ENCODE data around the gene SPSB1.

SPSB1 gene

GRCh38 chr1:9413071-9413876 is 120.6 kb downstream of the SPSB1 start:
- TF ChIP-seq CTCF (conservative IDR thresholded peaks at IDR 0.05; ENCODE audit: low read depth, low read length): no peak
- no peaks in the 10 kb centered on the region for H4K20me1 ChIP-seq (ENCODE audit: insufficient read depth)
- peaks cover 73% of the 10 kb centered on the region for H3K4me1 ChIP-seq (ENCODE audit: low read depth, poor library complexity, severe bottlenecking)
- H3K79me2 ChIP-seq (ENCODE audit: insufficient read depth, low read depth): no peaks in the 10 kb centered on the region
- peak overlapping the region; percentile 30 for H2AFZ ChIP-seq (ENCODE audit: low read depth)
- peak overlapping the region; percentile 99 for H3K4me2 ChIP-seq
- peak overlapping the region; percentile 58; the same call in 1 of the 2 replicates for H3K9ac ChIP-seq
- H3K27ac ChIP-seq: peak overlapping the region; percentile 95
- no peaks in the 10 kb centered on the region for H3K36me3 ChIP-seq (ENCODE audit: insufficient read depth)
- H3K4me3 ChIP-seq (IDR thresholded peaks at IDR 0.05; ENCODE audit: insufficient read depth, low read depth, low read length): no peak overlapping the region
- no peaks in the 10 kb centered on the region for H3K27me3 ChIP-seq (ENCODE audit: insufficient read depth, low read depth)

- peak overlapping the region; percentile 58; the same call in 1 of the 2 replicates for H3K9ac ChIP-seq
- H3K27me3 ChIP-seq (ENCODE audit: insufficient read depth, low read depth): no peaks in the 10 kb centered on the region
- peak overlapping the region; percentile 95 for H3K27ac ChIP-seq
- H3K4me2 ChIP-seq: peak overlapping the region; percentile 99
- no peak for TF ChIP-seq CTCF (conservative IDR thresholded peaks at IDR 0.05; ENCODE audit: low read depth, low read length)
- no peak overlapping the region for H3K4me3 ChIP-seq (IDR thresholded peaks at IDR 0.05; ENCODE audit: insufficient read depth, low read depth, low read length)
- peaks cover 79% of the 10 kb centered on the region for H3K4me1 ChIP-seq (ENCODE audit: low read depth, poor library complexity, severe bottlenecking)
- no peaks in the 10 kb centered on the region for H3K36me3 ChIP-seq (ENCODE audit: insufficient read depth)
- no peak overlapping the region; the same call in 1 of the 2 replicates for H2AFZ ChIP-seq (ENCODE audit: low read depth)
- H4K20me1 ChIP-seq (ENCODE audit: insufficient read depth): no peaks in the 10 kb centered on the region
- no peaks in the 10 kb centered on the region for H3K79me2 ChIP-seq (ENCODE audit: insufficient read depth, low read depth)
Observed at GRCh38 chr1:9413877-9414213, 121.2 kb downstream of the SPSB1 start.

- TF ChIP-seq CTCF (conservative IDR thresholded peaks at IDR 0.05; ENCODE audit: low read depth, low read length): no peak
- H3K79me2 ChIP-seq (ENCODE audit: insufficient read depth, low read depth): no peaks in the 10 kb centered on the region
- no peak overlapping the region for H3K9ac ChIP-seq
- no peaks in the 10 kb centered on the region for H3K36me3 ChIP-seq (ENCODE audit: insufficient read depth)
- no peaks in the 10 kb centered on the region for H3K27me3 ChIP-seq (ENCODE audit: insufficient read depth, low read depth)
- no peak overlapping the region for H3K4me2 ChIP-seq
- H3K4me1 ChIP-seq (ENCODE audit: low read depth, poor library complexity, severe bottlenecking): peaks cover 87% of the 10 kb centered on the region
- no peak overlapping the region for H3K27ac ChIP-seq
- H4K20me1 ChIP-seq (ENCODE audit: insufficient read depth): no peaks in the 10 kb centered on the region
- H3K4me3 ChIP-seq (IDR thresholded peaks at IDR 0.05; ENCODE audit: insufficient read depth, low read depth, low read length): no peak overlapping the region
- no peak overlapping the region for H2AFZ ChIP-seq (ENCODE audit: low read depth)
Observed at GRCh38 chr1:9416506-9416905, 123.8 kb downstream of the SPSB1 start.

GRCh38 chr1:9416918-9417500 is 124.3 kb downstream of the SPSB1 start:
- no peaks in the 10 kb centered on the region for H3K27me3 ChIP-seq (ENCODE audit: insufficient read depth, low read depth)
- no peaks in the 10 kb centered on the region for H3K79me2 ChIP-seq (ENCODE audit: insufficient read depth, low read depth)
- no peak overlapping the region for H3K27ac ChIP-seq
- no peaks in the 10 kb centered on the region for H3K36me3 ChIP-seq (ENCODE audit: insufficient read depth)
- H3K9ac ChIP-seq: no peak overlapping the region
- no peaks in the 10 kb centered on the region for H4K20me1 ChIP-seq (ENCODE audit: insufficient read depth)
- H3K4me3 ChIP-seq (IDR thresholded peaks at IDR 0.05; ENCODE audit: insufficient read depth, low read depth, low read length): no peak overlapping the region
- H3K4me1 ChIP-seq (ENCODE audit: low read depth, poor library complexity, severe bottlenecking): peaks cover 85% of the 10 kb centered on the region
- H2AFZ ChIP-seq (ENCODE audit: low read depth): no peak overlapping the region
- no peak for TF ChIP-seq CTCF (conservative IDR thresholded peaks at IDR 0.05; ENCODE audit: low read depth, low read length)
- H3K4me2 ChIP-seq: no peak overlapping the region

Measured in KMS-11 (cell line).